ENCODE measurements around the gene CDK17.
A peak's percentile ranks its signal among the peaks of the same experiment; 100 is the strongest.

CDK17 gene

GRCh38 chr12:96425321-96425720 is 25.1 kb upstream of the CDK17 start:
- no peaks in the 10 kb centered on the region for H4K20me1 ChIP-seq (ENCODE audit: insufficient read depth, low read length, poor library complexity, severe bottlenecking)
- H3K9me2 ChIP-seq (replicated peaks; ENCODE audit: low read depth, low read length) = no peaks in the 10 kb centered on the region
- H3K9ac ChIP-seq (ENCODE audit: low read depth, low read length, poor library complexity, severe bottlenecking) = no peak overlapping the region
- H3F3A ChIP-seq (ENCODE audit: low read depth) = no peaks in the 10 kb centered on the region
- no peaks in the 10 kb centered on the region for H3K9me3 ChIP-seq (ENCODE audit: insufficient read depth, low read depth, low read length)
- 0 out of 2 replicates have a peak overlapping the region, but pooled peaks have one; percentile 27 for H2AFZ ChIP-seq (ENCODE audit: low read length)
- TF ChIP-seq, protein P1, sequence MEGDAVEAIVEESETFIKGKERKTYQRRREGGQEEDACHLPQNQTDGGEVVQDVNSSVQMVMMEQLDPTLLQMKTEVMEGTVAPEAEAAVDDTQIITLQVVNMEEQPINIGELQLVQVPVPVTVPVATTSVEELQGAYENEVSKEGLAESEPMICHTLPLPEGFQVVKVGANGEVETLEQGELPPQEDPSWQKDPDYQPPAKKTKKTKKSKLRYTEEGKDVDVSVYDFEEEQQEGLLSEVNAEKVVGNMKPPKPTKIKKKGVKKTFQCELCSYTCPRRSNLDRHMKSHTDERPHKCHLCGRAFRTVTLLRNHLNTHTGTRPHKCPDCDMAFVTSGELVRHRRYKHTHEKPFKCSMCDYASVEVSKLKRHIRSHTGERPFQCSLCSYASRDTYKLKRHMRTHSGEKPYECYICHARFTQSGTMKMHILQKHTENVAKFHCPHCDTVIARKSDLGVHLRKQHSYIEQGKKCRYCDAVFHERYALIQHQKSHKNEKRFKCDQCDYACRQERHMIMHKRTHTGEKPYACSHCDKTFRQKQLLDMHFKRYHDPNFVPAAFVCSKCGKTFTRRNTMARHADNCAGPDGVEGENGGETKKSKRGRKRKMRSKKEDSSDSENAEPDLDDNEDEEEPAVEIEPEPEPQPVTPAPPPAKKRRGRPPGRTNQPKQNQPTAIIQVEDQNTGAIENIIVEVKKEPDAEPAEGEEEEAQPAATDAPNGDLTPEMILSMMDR (conservative IDR thresholded peaks at IDR 0.05; ENCODE audit: low read length) = no peak
- H3K4me1 ChIP-seq (ENCODE audit: insufficient read depth, low read length, poor library complexity, severe bottlenecking) = peaks cover 13% of the 10 kb centered on the region
- H3K79me2 ChIP-seq (ENCODE audit: insufficient read depth, low read length) = no peaks in the 10 kb centered on the region
- no peak overlapping the region for H3K4me2 ChIP-seq (ENCODE audit: low read depth, low read length, poor library complexity, severe bottlenecking)
- H3K27me3 ChIP-seq (ENCODE audit: insufficient read depth, low read length, poor library complexity, severe bottlenecking) = no peaks in the 10 kb centered on the region
- no peaks in the 10 kb centered on the region for H3K36me3 ChIP-seq (ENCODE audit: insufficient read depth, low read length)
- no peak overlapping the region for H3K4me3 ChIP-seq (ENCODE audit: low read length, poor library complexity, severe bottlenecking)

- no peaks in the 10 kb centered on the region for H3K36me3 ChIP-seq (ENCODE audit: insufficient read depth, low read length)
- H3K9me2 ChIP-seq (replicated peaks; ENCODE audit: low read depth, low read length) = no peaks in the 10 kb centered on the region
- H4K20me1 ChIP-seq (ENCODE audit: insufficient read depth, low read length, poor library complexity, severe bottlenecking) = no peaks in the 10 kb centered on the region
- H3K4me2 ChIP-seq (ENCODE audit: low read depth, low read length, poor library complexity, severe bottlenecking) = no peak overlapping the region
- H3K9me3 ChIP-seq (ENCODE audit: insufficient read depth, low read depth, low read length) = no peaks in the 10 kb centered on the region
- H2AFZ ChIP-seq (ENCODE audit: low read length) = no peak overlapping the region
- H3K4me1 ChIP-seq (ENCODE audit: insufficient read depth, low read length, poor library complexity, severe bottlenecking) = peaks cover 12% of the 10 kb centered on the region
- H3K79me2 ChIP-seq (ENCODE audit: insufficient read depth, low read length) = no peaks in the 10 kb centered on the region
- H3K9ac ChIP-seq (ENCODE audit: low read depth, low read length, poor library complexity, severe bottlenecking) = no peak overlapping the region
- TF ChIP-seq, protein P1 (conservative IDR thresholded peaks at IDR 0.05; ENCODE audit: low read length) = no peak
- no peak for TF ChIP-seq EZH2phosphoT487 (IDR thresholded peaks at IDR 0.05; ENCODE audit: borderline replicate concordance)
- H3K4me3 ChIP-seq (ENCODE audit: low read length, poor library complexity, severe bottlenecking) = no peak overlapping the region
- H3F3A ChIP-seq (ENCODE audit: low read depth) = no peaks in the 10 kb centered on the region
- no peaks in the 10 kb centered on the region for H3K27me3 ChIP-seq (ENCODE audit: insufficient read depth, low read length, poor library complexity, severe bottlenecking)
These were observed 24.4 kb upstream of the CDK17 start for GRCh38 chr12:96424601-96425000.

GRCh38 chr12:96422192-96422591 is 22.0 kb upstream of the CDK17 start:
- Histone ChIP-seq H3K4me2 (ENCODE audit: low read depth, low read length, poor library complexity, severe bottlenecking) (no peak overlapping the region), H3K9me2 (replicated peaks; ENCODE audit: low read depth, low read length) (no peaks in the 10 kb centered on the region), H3K9me3 (ENCODE audit: insufficient read depth, low read depth, low read length) (no peaks in the 10 kb centered on the region), H4K20me1 (ENCODE audit: insufficient read depth, low read length, poor library complexity, severe bottlenecking) (no peaks in the 10 kb centered on the region), H3F3A (ENCODE audit: low read depth) (no peaks in the 10 kb centered on the region), H3K79me2 (ENCODE audit: insufficient read depth, low read length) (no peaks in the 10 kb centered on the region), H3K36me3 (ENCODE audit: insufficient read depth, low read length) (no peaks in the 10 kb centered on the region), H3K4me1 (ENCODE audit: insufficient read depth, low read length, poor library complexity, severe bottlenecking) (peaks cover 3% of the 10 kb centered on the region), H3K27me3 (ENCODE audit: insufficient read depth, low read length, poor library complexity, severe bottlenecking) (no peaks in the 10 kb centered on the region), H2AFZ (ENCODE audit: low read length) (no peak overlapping the region), H3K9ac (ENCODE audit: low read depth, low read length, poor library complexity, severe bottlenecking) (no peak overlapping the region), H3K4me3 (ENCODE audit: low read length, poor library complexity, severe bottlenecking) (no peak overlapping the region)
- TF ChIP-seq, protein P1 (conservative IDR thresholded peaks at IDR 0.05; ENCODE audit: low read length) = no peak
- no peak for TF ChIP-seq EZH2phosphoT487 (IDR thresholded peaks at IDR 0.05; ENCODE audit: borderline replicate concordance)
